ENCODE measurements around the gene COL16A1.

DNA sequence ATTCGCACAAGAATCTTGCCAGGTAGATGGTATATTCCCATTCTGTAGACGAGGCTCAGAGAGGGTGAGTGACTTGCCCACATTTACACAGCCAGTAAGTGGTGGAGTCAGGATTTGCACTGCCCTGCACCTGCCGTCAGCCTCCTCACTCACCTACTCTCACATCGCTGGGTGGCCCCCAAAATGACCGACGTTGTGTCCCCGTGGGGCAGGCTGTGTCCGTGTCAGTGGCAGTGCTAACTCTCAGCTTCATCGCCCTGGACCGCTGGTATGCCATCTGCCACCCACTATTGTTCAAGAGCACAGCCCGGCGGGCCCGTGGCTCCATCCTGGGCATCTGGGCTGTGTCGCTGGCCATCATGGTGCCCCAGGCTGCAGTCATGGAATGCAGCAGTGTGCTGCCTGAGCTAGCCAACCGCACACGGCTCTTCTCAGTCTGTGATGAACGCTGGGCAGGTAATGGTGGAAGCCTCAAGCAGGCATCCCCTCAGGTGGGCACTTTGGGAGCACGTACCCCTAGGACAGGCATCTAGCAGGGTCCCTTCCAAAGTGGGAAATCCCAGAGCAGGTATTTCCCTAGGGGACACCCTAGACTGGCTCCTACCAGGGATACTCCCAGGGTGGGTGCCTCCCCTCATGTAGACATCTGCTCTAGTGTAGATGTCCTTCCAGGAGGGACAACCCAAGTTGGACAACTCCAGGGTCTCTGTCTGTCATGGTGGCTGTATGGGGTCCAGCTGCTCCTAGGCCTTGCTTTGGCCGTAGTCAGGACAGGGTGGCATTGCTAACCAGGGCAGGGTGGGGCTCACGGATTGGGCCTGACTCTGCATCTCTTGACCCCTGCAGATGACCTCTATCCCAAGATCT, 83.0 kb downstream of the COL16A1 start:
- TF ChIP-seq, protein P1, sequence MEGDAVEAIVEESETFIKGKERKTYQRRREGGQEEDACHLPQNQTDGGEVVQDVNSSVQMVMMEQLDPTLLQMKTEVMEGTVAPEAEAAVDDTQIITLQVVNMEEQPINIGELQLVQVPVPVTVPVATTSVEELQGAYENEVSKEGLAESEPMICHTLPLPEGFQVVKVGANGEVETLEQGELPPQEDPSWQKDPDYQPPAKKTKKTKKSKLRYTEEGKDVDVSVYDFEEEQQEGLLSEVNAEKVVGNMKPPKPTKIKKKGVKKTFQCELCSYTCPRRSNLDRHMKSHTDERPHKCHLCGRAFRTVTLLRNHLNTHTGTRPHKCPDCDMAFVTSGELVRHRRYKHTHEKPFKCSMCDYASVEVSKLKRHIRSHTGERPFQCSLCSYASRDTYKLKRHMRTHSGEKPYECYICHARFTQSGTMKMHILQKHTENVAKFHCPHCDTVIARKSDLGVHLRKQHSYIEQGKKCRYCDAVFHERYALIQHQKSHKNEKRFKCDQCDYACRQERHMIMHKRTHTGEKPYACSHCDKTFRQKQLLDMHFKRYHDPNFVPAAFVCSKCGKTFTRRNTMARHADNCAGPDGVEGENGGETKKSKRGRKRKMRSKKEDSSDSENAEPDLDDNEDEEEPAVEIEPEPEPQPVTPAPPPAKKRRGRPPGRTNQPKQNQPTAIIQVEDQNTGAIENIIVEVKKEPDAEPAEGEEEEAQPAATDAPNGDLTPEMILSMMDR (IDR thresholded peaks at IDR 0.05), result no peak
- no peak for TF ChIP-seq EZH2 (IDR thresholded peaks at IDR 0.05)
- TF ChIP-seq EZH2phosphoT487 (IDR thresholded peaks at IDR 0.05), result no peak
